ENCODE data around the gene NFATC1.
A peak's percentile ranks its signal among the peaks of the same experiment; 100 is the strongest.

NFATC1 gene

DNA sequence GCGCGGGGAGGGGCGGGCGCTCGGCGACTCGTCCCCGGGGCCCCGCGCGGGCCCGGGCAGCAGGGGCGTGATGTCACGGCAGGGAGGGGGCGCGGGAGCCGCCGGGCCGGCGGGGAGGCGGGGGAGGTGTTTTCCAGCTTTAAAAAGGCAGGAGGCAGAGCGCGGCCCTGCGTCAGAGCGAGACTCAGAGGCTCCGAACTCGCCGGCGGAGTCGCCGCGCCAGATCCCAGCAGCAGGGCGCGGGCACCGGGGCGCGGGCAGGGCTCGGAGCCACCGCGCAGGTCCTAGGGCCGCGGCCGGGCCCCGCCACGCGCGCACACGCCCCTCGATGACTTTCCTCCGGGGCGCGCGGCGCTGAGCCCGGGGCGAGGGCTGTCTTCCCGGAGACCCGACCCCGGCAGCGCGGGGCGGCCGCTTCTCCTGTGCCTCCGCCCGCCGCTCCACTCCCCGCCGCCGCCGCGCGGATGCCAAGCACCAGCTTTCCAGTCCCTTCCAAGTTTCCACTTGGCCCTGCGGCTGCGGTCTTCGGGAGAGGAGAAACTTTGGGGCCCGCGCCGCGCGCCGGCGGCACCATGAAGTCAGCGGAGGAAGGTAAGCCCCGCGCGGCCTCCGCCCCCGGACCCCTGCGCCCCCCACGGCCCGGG is at the start of gene NFATC1:
TSS of gene NFATC1 (plus strand) at position 170 of the 644 bp plus-strand sequence. CDS start at position 465, 295 bp downstream.
- DNase-seq: peak; percentile 38

DNA sequence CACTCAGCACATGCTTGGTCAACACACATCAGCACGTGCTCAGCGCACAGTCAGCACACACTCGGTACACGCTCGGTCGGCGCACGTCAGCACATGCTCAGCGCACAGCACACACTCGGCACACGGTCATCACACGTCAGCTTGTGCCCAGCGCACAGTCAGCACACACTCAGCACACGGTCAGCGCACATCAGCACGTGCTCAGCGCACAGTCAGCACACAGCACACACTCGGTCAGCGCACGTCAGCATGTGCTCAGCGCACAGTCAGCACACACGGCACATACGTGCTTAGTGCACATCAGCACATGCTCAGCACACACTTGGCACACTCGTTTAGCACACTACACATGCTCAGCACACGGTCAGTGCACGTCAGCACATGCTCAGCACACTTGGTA is 49.7 kb upstream of the NFATC1 start:
- DNase-seq: no peak

- no peak for DNase-seq
Observed at GRCh38 chr18:79348066-79348465, 47.7 kb upstream of the NFATC1 start.

DNA sequence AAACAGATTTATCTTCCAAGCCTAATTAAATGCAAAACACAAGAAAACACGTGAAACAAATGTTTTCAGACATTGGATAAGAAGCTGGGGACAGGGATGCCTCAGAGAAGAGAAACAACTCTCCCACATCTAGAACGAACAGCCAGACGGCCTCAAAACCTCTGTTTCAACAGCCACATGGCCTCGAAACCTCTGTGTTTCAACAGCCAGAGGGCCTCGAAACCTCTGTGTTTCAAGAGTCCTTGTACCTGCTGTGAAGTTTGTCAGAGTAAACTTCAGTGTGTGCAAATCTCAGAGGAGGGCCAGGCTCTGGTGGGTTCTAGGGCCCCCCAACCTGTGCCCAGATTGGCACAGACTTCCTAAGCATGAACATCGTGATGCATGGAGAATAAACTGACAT is 43.3 kb upstream of the NFATC1 start:
- DNase-seq: no peak

DNA sequence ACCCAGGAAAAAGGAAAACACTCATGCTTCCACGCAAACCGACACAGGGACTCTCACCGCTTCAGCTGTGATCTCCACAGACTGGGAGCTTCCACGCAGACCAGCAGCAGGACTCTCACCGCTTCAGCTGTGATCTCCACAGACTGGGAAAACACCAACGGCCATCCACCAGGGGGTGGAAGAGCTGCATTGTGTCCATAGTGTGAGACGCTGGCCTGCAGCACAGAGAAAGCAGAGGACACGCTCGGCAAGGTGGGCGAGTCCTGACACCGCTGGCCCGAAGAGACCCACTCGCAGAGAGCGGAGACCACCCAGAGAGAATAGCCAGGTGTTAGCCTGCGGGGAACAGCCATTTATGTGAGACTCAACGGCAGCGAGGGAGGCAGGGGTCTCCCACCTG is 42.5 kb upstream of the NFATC1 start:
- DNase-seq: peak; percentile 16

GRCh38 chr18:79354350-79354749 is 41.4 kb upstream of the NFATC1 start:
- DNase-seq: no peak

- no peak for DNase-seq
Observed at GRCh38 chr18:79355433-79356335, 40.0 kb upstream of the NFATC1 start.

DNA sequence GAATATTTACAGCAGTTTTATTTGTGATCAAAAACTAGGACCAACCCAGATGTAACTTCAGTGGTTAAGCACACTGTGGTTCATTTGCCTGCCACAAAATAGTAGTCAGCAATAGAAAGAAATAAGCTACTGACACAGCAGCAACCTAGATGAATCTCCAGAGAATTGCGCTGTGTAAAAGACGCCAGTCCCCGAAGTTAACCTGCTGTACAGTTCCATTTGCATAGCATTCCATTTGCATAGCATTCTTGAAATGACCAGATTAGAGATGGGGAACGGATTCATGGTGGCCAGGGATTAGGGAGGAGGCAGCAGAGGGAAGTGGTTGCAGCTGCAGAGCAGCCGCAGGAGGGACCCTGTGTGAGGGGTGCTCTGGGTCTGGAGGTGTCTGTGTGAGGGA is 39.3 kb upstream of the NFATC1 start:
- DNase-seq: no peak

DNA sequence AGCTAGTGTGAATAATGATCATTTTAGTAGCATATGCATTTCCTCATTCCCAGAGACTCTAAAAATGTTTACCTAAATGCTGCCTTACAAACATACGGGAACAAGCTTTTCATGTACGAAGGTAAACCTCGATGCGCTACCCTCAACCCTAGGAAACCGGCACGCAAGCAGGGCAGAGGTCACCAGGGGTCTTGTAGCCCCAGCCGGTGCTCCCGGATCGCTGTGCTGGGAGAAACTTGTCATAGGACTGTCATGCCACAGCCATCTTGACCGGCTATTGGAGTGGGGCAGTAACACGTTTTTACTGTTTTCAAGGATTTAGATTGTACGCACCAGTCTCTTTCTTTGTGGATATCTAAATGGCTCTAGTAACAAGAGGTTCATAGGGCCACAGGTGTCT is 34.8 kb upstream of the NFATC1 start:
- DNase-seq: no peak

DNA sequence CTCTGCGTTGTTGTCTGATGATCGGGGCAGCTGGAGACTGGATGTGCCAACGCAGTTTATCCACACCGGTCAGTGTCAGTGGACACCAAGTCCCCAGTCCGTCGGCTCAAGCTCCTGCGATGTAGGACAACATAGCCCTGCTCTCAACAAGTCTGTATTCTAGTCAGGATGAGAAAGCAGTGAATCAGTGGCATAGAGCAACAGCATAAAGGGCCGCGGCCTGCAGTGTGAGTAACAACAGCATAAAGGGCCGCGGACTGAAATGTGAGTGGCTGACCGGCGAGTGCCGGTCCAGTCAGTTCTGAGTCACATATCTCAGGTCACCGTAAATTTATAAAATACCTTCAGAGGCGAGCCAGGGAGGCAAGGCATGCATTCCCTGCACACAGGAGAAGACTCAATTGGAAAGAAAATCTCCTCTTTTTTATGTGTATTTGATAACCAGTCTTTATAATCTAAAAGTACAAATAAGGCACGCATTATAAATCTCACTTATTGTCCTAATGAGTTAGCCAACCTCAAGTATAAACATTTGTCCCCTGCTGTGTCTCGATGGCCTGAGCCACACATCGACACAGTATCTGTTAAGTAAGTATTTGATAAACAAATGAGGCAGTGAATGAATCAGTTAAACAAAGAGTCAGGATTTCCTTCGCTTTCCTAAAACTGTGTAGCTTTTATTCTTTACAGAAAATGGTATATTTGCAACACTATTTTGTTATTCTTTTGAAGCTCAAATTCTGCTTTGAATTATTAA is 33.8 kb upstream of the NFATC1 start:
- no peak for DNase-seq

DNA sequence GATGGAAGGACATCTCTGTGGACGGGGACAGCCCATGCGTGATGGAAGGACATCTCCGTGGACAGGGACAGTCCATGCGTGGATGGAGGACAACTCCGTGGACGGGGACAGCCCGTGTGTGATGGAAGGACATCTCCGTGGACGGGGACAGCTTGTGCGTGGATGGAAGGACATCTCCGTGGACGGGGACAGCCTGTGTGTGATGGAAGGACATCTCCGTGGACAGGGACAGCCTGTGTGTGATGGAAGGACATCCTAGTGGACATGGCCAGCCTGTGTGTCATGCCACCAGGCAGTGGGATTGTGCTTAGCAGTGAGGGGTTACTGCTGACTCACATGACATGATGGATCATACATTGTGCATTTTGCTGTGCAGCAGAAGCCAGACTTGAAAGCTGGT is 30.0 kb upstream of the NFATC1 start:
- no peak for DNase-seq

GRCh38 chr18:79366177-79367094 is 29.3 kb upstream of the NFATC1 start:
- DNase-seq: no peak

- DNase-seq: no peak
Observed at GRCh38 chr18:79367480-79367879, 28.2 kb upstream of the NFATC1 start.

DNA sequence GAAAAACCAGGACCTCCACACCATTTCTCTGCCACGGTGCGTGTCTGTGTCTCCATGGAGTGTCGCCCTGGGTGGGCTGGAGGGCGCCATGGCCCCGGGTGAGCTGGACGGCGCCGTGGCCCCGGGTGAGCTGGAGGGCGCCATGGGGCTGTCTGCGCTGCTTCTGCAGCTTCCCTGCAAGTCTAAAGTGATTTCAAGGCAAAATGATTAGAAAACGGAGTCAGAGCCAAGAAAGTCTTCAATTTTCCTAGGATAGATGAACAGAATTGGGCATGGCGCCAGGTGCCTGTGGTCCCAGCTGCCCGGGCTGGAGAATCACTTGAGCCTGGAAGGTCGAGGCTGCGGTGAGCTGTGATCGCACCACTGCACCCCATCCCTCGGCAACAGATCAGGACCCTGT is 27.7 kb upstream of the NFATC1 start:
- DNase-seq: no peak

- DNase-seq: no peak
Observed at GRCh38 chr18:79368681-79369080, 27.0 kb upstream of the NFATC1 start.

DNA sequence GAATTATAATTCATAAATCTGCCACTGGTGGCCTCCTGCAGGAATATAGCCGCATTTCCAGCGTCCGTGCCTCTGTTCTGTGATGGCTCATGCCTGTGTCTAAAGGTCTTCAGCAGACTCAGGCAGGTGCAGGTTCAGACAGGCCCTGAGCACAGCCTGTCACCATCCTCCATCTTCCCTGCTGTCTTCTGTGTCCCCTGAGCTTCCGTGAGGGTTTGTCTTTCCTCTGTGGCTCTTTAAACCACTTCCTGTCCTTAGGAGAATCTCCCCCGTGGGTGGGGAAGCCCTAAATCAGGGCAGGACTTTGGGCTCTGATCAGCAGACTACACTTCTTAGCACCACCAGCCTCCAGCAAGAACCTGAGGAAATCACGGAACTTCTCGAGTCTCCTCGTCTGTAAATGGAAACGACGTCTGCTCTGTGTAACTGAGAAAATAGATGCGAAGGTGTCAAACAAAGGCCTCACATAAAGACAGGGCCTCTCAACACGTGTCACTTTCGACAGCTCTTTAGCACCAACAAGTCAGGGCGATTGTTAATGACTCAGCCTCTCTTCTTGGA is 24.1 kb upstream of the NFATC1 start:
- DNase-seq: no peak

- DNase-seq: no peak
Observed at GRCh38 chr18:79372461-79372860, 23.3 kb upstream of the NFATC1 start.

DNA sequence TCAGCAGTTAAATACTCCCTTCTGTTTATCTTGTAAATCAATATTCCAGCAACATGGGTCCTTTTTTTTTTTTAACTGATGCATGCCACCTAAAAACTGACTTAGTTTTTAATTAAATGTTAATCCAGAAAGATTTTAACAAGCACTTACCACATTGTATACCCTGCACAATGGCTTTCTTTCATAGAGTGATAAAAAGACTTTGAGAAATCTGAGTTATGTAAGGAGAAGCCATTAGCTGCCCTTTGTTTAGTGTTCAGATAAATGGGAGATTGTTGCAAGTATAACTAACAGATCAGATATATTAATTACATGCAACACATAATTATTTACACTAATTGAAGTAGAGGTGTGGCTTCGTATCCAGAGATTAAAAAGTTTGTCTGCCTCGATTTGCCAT is 22.7 kb upstream of the NFATC1 start:
- no peak for DNase-seq

- DNase-seq: no peak
Observed at GRCh38 chr18:79373736-79374135, 22.0 kb upstream of the NFATC1 start.

GRCh38 chr18:79374408-79375171 is 21.1 kb upstream of the NFATC1 start:
- DNase-seq: no peak

- no peak for DNase-seq
Observed at GRCh38 chr18:79375441-79376154, 20.1 kb upstream of the NFATC1 start.

Data from NCI-H82 (cell line).